Skeletal muscle tissue (tissue), 4 donors: ENCODE measurements around the gene LCN10. TPM values are rescaled to one million over a fixed set of nuclear protein-coding genes. Genes with fewer than 3 reads are reported as not detected.
"Not testable (repeated sequence)": the region's sequence is repeated elsewhere in the genome, so short reads cannot be mapped to it uniquely, and the experiment has no call there.

ENCODE experiments used
- H3K27ac ChIP-seq: one replicate; pipeline ENCODE4 v1.7.0; 2013; ENCODE audit warnings: mild to moderate bottlenecking, low read depth, low read length, inconsistent platforms
- H3K27me3 ChIP-seq, 3 donors: one replicate each; pipeline ENCODE4 v1.7.0; 2013; ENCODE audit warnings: low read length in 3 of 3; ENCODE audit not compliant: control insufficient read depth in 3 of 3, insufficient read depth in 3 of 3
- H3K36me3 ChIP-seq, 3 donors: one replicate each; pipeline ENCODE4 v1.7.0; 2013; ENCODE audit warnings: low read length in 3 of 3; ENCODE audit not compliant: control insufficient read depth in 3 of 3, insufficient read depth in 3 of 3
- H3K4me1 ChIP-seq, 3 donors: one replicate each; pipeline ENCODE4 v1.7.0; 2013; ENCODE audit warnings: low read length in 3 of 3, mild to moderate bottlenecking in 3 of 3; ENCODE audit not compliant: control insufficient read depth in 3 of 3, insufficient read depth in 3 of 3
- H3K4me3 ChIP-seq, 3 donors: one replicate each; pipeline ENCODE4 v1.7.0; 2013; ENCODE audit warnings: low read length in 3 of 3
- H3K9ac ChIP-seq, 3 donors: one replicate each; pipeline ENCODE4 v1.7.0; 2013; ENCODE audit warnings: low read length in 3 of 3, mild to moderate bottlenecking in 3 of 3, moderate library complexity in 2 of 3, low read depth in 1 of 3
- H3K9me3 ChIP-seq, 3 donors: one replicate each; pipeline ENCODE4 v1.7.0; 2013; ENCODE audit warnings: low read length in 3 of 3; ENCODE audit not compliant: control insufficient read depth in 3 of 3
- total RNA-seq: library from RNA; depleted of rRNA; stranded (reverse); fragments of >200 nt; gene quantifications from one replicate; pipeline ENCODE4 v1.2.3, GENCODE V29; 2014
- donor health status: Osteomylitis.

Gene LCN10
- total RNA-seq, 1 donor from 2014 or later, result 2.1 TPM

DNA sequence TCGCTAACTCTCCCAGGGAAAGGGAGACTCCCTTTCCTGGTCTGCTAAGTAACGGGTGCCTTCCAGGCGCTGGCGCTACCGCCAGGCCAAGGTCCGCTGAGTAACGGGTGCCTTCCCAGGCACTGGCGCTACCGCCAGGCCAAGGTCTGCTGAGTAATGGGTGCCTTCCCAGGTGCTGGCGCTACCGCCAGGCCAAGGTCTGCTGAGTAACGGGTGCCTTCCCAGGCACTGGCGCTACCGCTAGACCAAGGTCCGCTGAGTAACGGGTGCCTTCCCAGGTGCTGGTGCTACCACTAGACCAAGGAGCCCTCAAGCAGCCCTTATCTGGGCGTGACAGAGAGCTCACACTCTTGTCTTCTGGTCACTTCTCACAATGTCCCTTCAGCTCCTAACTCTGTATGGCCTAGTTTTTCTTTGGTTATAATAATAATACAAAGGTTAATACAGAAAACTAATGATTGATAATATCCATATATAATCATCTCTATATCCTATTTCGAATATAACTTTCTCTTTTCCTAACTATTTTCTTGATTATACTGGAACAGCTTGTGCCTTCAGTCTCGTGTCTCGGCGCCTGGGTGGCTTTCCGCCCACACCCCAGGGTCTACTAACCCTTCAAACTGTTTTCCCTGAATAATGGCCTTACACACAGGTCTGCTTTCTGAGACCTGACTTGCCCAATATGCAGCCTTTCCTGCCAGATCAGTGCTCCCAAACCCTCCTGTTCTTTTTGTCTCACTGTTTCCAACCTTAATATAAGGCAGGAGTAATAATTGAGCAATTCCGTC lies 43.0 kb upstream of the LCN10 start:
- H3K27me3 ChIP-seq, H3K9me3 ChIP-seq, H3K4me3 ChIP-seq, H3K9ac ChIP-seq, H3K4me1 ChIP-seq, H3K36me3 ChIP-seq, H3K27ac ChIP-seq: not testable (repeated sequence)

DNA sequence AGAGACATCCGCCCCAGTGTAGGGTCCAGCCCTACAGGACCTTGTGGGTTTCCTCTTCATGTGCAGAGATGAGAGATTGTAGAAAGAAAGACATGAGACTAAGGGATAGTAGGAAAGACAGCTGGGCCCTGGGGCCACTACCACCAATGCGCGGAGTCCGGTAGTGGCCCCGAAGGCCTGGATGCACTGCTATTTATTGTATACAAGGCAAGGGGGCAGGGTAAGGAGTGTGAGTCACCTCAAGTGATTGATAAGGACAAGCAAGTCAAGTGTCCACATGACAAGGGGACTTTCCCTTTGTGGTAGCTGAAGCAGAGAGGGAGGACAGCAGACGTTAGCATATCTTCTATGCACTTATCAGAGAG lies 42.2 kb upstream of the LCN10 start:
- H3K4me3 ChIP-seq, result no peak overlapping the region
- H3K4me1 ChIP-seq, result no peaks in the 10 kb centered on the region
- H3K27me3 ChIP-seq, result no peaks in the 10 kb centered on the region
- H3K9me3 ChIP-seq, result no peaks in the 10 kb centered on the region
- no peak overlapping the region for H3K9ac ChIP-seq
- no peaks in the 10 kb centered on the region for H3K36me3 ChIP-seq
- H3K27ac ChIP-seq, result no peak overlapping the region

DNA sequence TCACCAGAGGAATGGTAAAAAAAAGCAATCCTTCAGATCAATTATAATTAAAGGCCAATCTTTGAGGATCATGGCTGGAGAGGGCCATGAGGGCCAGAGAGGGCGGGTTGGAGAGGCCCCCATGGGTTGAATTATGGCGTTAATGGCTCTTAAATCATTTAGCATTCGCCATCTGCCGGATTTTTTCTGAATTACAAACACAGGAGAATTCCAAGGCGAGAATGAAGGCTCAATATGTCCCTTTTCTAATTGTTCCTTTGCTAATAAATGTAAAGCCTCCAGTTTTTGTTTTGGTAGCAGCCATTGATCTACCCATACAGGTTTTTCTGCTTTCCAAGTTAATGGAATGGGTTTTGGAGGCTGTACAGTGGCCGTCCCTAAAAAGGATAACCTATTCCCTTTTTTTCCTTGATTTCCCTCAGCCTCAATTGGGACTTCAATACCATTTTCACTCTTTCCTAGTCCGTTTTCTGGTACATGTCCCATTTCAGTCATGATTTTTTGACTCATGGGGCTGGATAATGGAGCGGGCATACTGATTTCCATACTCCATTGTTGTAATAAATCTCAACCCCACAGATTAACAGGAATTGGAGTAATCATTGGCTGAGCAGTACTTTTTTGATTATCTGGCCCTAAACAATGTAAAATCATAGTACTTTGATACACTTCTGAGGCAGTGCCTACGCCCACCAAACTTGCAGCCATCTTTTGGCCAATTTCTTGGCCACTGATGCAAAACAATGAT lies 41.7 kb upstream of the LCN10 start:
- Histone ChIP-seq H3K9ac (no peak overlapping the region), H3K27ac (no peak overlapping the region), H3K4me3 (no peak overlapping the region), H3K36me3 (no peaks in the 10 kb centered on the region), H3K4me1 (no peaks in the 10 kb centered on the region), H3K9me3 (no peaks in the 10 kb centered on the region), H3K27me3 (no peaks in the 10 kb centered on the region)

DNA sequence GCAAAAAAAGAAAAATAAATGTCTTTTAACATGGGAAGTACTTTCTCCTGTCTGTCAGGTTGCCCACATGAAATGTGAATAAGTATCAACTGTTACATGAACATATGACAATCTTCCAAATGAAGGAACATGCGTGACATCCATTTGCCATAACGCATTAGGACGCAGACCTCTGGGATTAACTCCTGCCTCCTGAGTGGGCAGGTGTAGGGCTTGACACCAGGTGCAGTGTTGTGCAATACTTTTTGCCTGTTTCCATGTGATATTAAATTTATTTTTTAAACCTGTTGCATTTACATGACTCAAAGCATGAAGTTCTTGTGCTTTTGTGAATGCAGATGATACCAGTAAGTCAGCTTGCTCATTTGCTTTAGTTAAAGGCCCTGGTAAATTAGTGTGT lies 39.7 kb upstream of the LCN10 start:
- no peak overlapping the region for H3K4me3 ChIP-seq
- no peaks in the 10 kb centered on the region for H3K36me3 ChIP-seq
- H3K27ac ChIP-seq, result no peak overlapping the region
- H3K27me3 ChIP-seq, result peaks cover 0 to 5% (median 0%) of the 10 kb centered on the region in 3 donors
- no peaks in the 10 kb centered on the region for H3K9me3 ChIP-seq
- H3K4me1 ChIP-seq, result peaks cover 0 to 3% (median 0%) of the 10 kb centered on the region in 3 donors
- H3K9ac ChIP-seq, result no peak overlapping the region

DNA sequence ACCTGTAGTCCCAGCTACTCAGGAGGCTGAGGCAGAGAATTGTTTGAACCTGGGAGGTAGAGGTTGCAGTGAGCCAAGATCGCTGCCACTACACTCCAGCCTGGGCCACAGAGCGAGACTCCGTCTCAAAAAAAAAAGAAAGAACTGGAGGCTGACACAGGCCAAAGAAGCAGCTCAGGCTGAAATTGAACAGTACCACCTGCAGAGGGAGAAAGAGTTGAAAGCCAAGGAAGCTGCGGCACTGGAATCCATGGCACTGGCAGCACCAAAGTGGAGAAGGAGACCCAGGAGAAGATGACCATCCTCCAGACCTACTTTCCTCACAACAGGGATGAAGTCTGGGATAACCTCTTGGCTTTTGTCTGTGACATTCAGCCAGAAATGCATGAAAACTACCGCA lies 37.1 kb upstream of the LCN10 start:
- Histone ChIP-seq H3K27me3 (peaks cover 0 to 8% (median 0%) of the 10 kb centered on the region in 3 donors), H3K9me3 (no peaks in the 10 kb centered on the region), H3K36me3 (no peaks in the 10 kb centered on the region), H3K4me1 (peaks cover 0 to 3% (median 0%) of the 10 kb centered on the region in 3 donors), H3K27ac (no peak overlapping the region), H3K9ac (no peak overlapping the region), H3K4me3 (no peak overlapping the region)

DNA sequence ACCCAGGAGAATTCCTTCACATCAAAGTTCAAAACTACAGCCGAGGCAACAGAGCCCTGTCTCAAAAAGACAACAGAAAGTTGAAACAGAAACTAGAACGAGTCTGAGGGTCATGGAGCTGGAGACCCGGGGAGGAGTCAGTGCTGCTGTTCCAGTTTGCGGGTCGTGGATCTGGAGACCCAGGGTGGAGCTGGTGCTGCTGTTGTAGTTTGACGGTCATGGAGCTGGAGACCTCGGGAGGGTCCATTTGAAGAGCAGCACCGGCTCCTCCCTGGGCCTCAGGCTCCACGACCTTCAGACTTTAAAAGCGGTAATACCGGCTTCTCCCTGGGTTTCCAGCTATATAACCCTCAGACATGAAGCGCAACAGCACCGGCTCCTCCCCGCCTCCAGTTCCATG lies 34.6 kb upstream of the LCN10 start:
- peaks cover 0 to 3% (median 0%) of the 10 kb centered on the region in 3 donors for H3K36me3 ChIP-seq
- no peak overlapping the region for H3K27ac ChIP-seq
- H3K4me3 ChIP-seq, result no peak overlapping the region
- H3K4me1 ChIP-seq, result peaks cover 0 to 3% (median 0%) of the 10 kb centered on the region in 3 donors
- H3K27me3 ChIP-seq, result peaks cover 0 to 8% (median 0%) of the 10 kb centered on the region in 3 donors
- no peak overlapping the region for H3K9ac ChIP-seq
- peaks cover 0 to 7% (median 3%) of the 10 kb centered on the region in 3 donors for H3K9me3 ChIP-seq

DNA sequence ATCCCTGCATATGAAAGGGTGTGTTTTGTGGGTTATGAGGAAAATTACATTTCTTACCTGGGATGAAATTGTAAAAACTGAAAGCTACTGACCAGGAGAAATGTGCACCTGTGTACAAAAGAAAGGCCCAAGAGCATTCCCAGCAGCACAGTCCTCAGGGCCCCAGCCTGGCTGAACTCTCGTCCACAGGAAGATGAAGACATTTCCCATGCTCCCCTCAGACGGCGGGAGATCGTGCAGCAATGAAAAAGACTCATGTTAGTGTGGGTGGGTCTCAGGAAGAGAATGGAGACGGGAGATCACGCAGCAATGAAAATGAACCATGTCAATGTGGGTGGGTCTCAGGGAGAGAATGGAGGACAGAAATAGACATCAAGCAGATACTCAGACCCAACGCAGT lies 34.2 kb upstream of the LCN10 start:
- Histone ChIP-seq H3K4me3 (no peak overlapping the region), H3K36me3 (peaks cover 0 to 3% (median 0%) of the 10 kb centered on the region in 3 donors), H3K9me3 (peaks cover 0 to 7% (median 3%) of the 10 kb centered on the region in 3 donors), H3K27me3 (peaks cover 0 to 8% (median 0%) of the 10 kb centered on the region in 3 donors), H3K9ac (no peak overlapping the region), H3K27ac (no peak overlapping the region), H3K4me1 (peaks cover 0 to 3% (median 0%) of the 10 kb centered on the region in 3 donors)

DNA sequence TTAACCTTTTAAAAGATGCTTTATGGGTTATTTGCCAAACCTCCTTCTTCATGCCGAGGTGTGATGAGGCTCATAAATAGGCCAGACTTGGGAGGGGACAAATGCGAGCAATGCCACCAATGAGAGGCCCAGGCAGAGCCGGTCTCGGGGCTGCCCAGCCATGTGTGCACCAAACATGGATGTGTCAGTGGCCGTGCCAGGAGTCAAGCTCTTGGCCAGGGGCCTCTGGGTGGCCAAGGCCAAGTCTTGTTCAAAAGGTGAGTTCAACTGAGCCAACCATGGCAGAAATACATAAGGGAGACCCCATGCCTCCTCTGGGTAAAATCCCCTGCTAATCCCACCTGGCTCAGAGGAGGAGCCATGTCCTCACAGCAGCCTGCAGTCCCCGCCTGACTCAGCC lies 32.5 kb upstream of the LCN10 start:
- Histone ChIP-seq H3K4me1 (peaks cover 0 to 3% (median 0%) of the 10 kb centered on the region in 3 donors), H3K27ac (no peak overlapping the region), H3K9ac (no peak overlapping the region), H3K27me3 (peaks cover 0 to 8% (median 0%) of the 10 kb centered on the region in 3 donors), H3K9me3 (peaks cover 0 to 7% (median 3%) of the 10 kb centered on the region in 3 donors), H3K4me3 (no peak overlapping the region), H3K36me3 (peaks cover 0 to 3% (median 0%) of the 10 kb centered on the region in 3 donors)

DNA sequence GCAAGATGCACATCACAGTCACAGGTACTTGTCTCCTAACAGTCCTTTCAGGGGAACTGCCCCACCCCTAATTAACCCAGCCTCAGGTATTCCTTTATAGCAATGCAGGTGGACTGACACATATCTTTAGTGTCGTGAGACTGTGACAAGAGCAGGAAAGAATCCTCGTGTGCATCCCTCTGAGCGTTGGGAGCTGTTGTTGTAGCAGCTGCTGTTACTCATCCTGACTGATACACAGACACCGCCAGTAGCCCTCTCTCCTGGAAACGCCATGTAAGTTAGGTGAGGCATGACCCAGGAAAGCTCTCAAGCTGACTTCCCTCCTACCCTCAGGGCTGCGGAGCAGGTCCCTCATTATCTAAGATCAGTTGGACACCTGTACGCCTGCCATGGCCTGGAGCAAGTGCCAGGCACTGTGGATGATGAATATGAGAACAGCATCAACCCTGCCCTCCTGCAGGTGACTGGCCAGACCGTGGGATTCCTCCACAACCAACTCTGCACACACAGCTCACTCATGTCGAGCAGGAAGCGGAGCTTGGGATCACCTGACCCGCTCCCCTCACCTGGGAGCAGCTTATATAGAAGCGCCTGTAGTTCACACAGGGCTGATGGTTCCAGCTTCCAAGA lies 31.8 kb upstream of the LCN10 start:
- Histone ChIP-seq H3K36me3 (peaks cover 0 to 3% (median 0%) of the 10 kb centered on the region in 3 donors), H3K27me3 (peaks cover 0 to 10% (median 0%) of the 10 kb centered on the region in 3 donors), H3K4me1 (peaks cover 0 to 3% (median 2%) of the 10 kb centered on the region in 3 donors), H3K9me3 (peaks cover 0 to 7% (median 3%) of the 10 kb centered on the region in 3 donors), H3K27ac (no peak overlapping the region), H3K9ac (no peak overlapping the region), H3K4me3 (no peak overlapping the region)
